Measurements from ENCODE around the gene P2RY6. TPM values are rescaled to one million over a fixed set of nuclear protein-coding genes. Genes with fewer than 3 reads are reported as not detected.

Gene P2RY6
- total RNA-seq, 1 experiment from 2014 or later, result 0.15 TPM

DNA sequence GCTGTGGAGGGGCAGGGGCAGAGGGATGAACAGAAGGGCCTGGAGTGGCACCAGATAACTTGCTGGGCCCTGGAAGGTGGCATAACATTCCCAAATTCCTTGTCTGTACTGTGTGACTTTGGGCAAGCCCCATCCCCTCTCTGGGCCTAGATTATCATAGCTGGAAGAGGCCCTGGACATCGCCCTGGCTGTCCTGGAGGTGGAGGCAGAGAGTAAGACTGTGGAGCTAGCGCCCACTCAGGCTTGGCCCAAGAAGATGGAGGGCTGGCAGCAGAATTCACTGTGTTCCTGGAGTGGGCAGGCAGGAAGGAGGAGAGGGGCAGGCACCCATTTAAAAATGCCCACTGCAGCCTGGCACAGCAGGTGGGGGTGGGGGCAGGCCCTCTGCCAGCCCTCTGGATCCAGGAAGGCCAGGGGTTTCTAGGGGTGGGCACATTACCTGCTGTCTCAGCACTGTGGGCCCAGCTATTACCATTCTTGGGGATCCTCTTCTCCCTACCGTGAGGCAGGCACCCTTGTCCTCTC lies 58.5 kb downstream of the P2RY6 start:
- intact Hi-C loops (cut with micrococcal nuclease), result no loop called here
- BruUV-seq (replicated peaks), result no TSS peak
- Histone ChIP-seq H3K9me2 (ENCODE audit: insufficient read depth) (no peaks in the 10 kb centered on the region), H4K20me1 (ENCODE audit: insufficient read depth) (no peaks in the 10 kb centered on the region), H3K27ac (ENCODE audit: low read depth, low read length) (no peak overlapping the region), H3K4me3 (replicated peaks in 1 of 2; ENCODE audit: low read depth in 1 of 2, low read length in 2 of 2) (no peak overlapping the region), H3K9me3 (ENCODE audit: control insufficient read depth in 1 of 2, insufficient read depth in 1 of 2, low read depth in 1 of 2, low read length in 2 of 2) (no peaks in the 10 kb centered on the region), H3K27me3 (ENCODE audit: insufficient read depth, low read length) (no peaks in the 10 kb centered on the region), H3K36me3 (ENCODE audit: control insufficient read depth in 1 of 2, insufficient read depth in 2 of 2, low read length in 2 of 2) (no peaks in the 10 kb centered on the region), H2AFZ (ENCODE audit: low read depth, low read length, poor library complexity, severe bottlenecking) (no peak overlapping the region), H3K4me2 (ENCODE audit: low read length) (peak overlapping the region; percentile 27; the same call in 1 of the 2 replicates), H3K79me2 (ENCODE audit: insufficient read depth, low read length) (0 out of 2 replicates have a peak, but pooled peaks cover 6% of the 10 kb centered on the region), H3K4me1 (ENCODE audit: control insufficient read depth in 1 of 2, insufficient read depth in 2 of 2, low read length in 2 of 2) (peaks cover 38 to 59% of the 10 kb centered on the region in 2 experiments), H3K9ac (ENCODE audit: low read length) (no peak overlapping the region)
- DNase-seq (ENCODE audit: low read depth, low spot score) (no peak), ATAC-seq (peak; percentile 83)
- ChIA-PET CTCF (interaction anchor here (0.9 to 6.3 kb wide), 9 partner anchors 10 to 63 kb away, joined by 3 to 28 read pairs (median 3); partner anchors contain the start of gene ARHGEF17), POLR2A (interaction anchor here (1.3 kb wide), 1 partner anchor 22 kb away, joined by 4 read pairs; no protein-coding TSS in a partner anchor), RAD21 (ENCODE audit: low non-redundant PET in 1 of 2, low total read pairs in 2 of 2, uncharacterized antibody in 2 of 2, unreplicated experiment in 2 of 2) (interaction anchor here in 1 of 2 experiments (1.0 kb wide), 1 partner anchor 23 kb away, joined by 3 read pairs; no protein-coding TSS in a partner anchor)
- TF ChIP-seq, protein P1, sequence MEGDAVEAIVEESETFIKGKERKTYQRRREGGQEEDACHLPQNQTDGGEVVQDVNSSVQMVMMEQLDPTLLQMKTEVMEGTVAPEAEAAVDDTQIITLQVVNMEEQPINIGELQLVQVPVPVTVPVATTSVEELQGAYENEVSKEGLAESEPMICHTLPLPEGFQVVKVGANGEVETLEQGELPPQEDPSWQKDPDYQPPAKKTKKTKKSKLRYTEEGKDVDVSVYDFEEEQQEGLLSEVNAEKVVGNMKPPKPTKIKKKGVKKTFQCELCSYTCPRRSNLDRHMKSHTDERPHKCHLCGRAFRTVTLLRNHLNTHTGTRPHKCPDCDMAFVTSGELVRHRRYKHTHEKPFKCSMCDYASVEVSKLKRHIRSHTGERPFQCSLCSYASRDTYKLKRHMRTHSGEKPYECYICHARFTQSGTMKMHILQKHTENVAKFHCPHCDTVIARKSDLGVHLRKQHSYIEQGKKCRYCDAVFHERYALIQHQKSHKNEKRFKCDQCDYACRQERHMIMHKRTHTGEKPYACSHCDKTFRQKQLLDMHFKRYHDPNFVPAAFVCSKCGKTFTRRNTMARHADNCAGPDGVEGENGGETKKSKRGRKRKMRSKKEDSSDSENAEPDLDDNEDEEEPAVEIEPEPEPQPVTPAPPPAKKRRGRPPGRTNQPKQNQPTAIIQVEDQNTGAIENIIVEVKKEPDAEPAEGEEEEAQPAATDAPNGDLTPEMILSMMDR (IDR thresholded peaks at IDR 0.05 in 2 of 3, conservative IDR thresholded peaks at IDR 0.05 in 1 of 3; ENCODE audit: borderline replicate concordance in 1 of 3, insufficient read depth in 1 of 3, low read depth in 2 of 3, low read length in 2 of 3), result peak; percentile 33 to 56 (median 56); a peak in 5 of 6 replicates
- no peak for TF ChIP-seq SP1 (IDR thresholded peaks at IDR 0.05; ENCODE audit: low read depth)

DNA sequence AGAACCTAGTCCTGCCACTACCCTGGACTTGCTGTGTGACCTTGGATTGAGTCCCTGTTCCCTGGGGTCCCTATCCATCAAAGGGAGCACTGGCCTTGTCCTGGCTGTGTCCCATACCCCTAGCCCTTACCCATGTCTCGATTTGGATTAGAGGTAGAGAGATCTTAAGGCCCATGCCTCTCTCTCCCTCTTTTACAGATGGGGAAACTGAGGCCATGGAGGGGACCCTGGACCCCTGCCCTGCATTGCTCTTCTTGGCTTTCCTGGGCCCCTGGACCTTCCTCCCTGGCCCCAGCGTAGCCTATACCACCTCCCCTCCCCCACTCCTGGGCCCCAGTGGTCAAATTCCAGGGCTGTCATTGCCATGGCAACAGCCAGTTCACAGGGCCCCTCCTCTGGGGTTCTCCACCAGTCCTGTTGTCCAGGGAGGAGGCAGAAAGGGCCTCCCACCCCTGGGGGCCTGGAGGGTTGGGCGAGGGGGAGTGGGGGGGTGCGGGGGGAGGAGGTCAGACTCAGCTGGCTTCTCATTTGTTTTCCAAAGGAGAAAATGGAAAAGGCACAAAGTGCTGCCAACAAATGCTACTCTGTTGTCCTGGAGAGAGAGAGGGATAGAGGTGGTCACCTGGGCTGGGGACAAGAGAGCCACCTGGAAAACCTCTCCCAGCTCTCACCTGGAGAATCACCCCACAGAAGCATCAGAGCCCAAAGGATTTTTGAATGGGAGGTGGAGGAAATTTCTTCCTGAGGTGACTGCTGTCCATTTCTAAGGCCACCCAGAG lies 59.2 kb downstream of the P2RY6 start:
- Histone ChIP-seq H3K9me2 (ENCODE audit: insufficient read depth) (no peaks in the 10 kb centered on the region), H3K27ac (ENCODE audit: low read depth, low read length) (no peak overlapping the region), H3K36me3 (ENCODE audit: control insufficient read depth in 1 of 2, insufficient read depth in 2 of 2, low read length in 2 of 2) (no peaks in the 10 kb centered on the region), H3K79me2 (ENCODE audit: insufficient read depth, low read length) (0 out of 2 replicates have a peak, but pooled peaks cover 6% of the 10 kb centered on the region), H3K27me3 (ENCODE audit: insufficient read depth, low read length) (no peaks in the 10 kb centered on the region), H3K4me2 (ENCODE audit: low read length) (peak overlapping the region; percentile 27), H3K9ac (ENCODE audit: low read length) (no peak overlapping the region), H3K4me3 (replicated peaks in 1 of 2; ENCODE audit: low read depth in 1 of 2, low read length in 2 of 2) (no peak overlapping the region), H3K9me3 (ENCODE audit: control insufficient read depth in 1 of 2, insufficient read depth in 1 of 2, low read depth in 1 of 2, low read length in 2 of 2) (no peaks in the 10 kb centered on the region), H3K4me1 (ENCODE audit: control insufficient read depth in 1 of 2, insufficient read depth in 2 of 2, low read length in 2 of 2) (peaks cover 39 to 60% of the 10 kb centered on the region in 2 experiments), H2AFZ (ENCODE audit: low read depth, low read length, poor library complexity, severe bottlenecking) (no peak overlapping the region), H4K20me1 (ENCODE audit: insufficient read depth) (no peaks in the 10 kb centered on the region)
- no peak for ATAC-seq
- intact Hi-C loops (cut with micrococcal nuclease), result no loop called here
- DNase-seq (ENCODE audit: low read depth, low spot score), result no peak
- BruUV-seq (replicated peaks), result no TSS peak
- ChIA-PET CTCF (interaction anchor here (0.9 to 6.3 kb wide), 9 partner anchors 11 to 62 kb away, joined by 3 to 28 read pairs (median 3); partner anchors contain the start of gene ARHGEF17), RAD21 (ENCODE audit: low non-redundant PET in 1 of 2, low total read pairs in 2 of 2, uncharacterized antibody in 2 of 2, unreplicated experiment in 2 of 2) (interaction anchor here in 1 of 2 experiments (1.0 kb wide), 1 partner anchor 24 kb away, joined by 3 read pairs; no protein-coding TSS in a partner anchor), POLR2A (interaction anchor here (1.3 kb wide), 1 partner anchor 22 kb away, joined by 4 read pairs; no protein-coding TSS in a partner anchor)
- TF ChIP-seq ELF1 (IDR thresholded peaks at IDR 0.05; ENCODE audit: borderline replicate concordance, low read depth), result no peak
- TF ChIP-seq, protein P2, sequence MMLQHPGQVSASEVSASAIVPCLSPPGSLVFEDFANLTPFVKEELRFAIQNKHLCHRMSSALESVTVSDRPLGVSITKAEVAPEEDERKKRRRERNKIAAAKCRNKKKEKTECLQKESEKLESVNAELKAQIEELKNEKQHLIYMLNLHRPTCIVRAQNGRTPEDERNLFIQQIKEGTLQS (IDR thresholded peaks at IDR 0.05), result no peak
- TF ChIP-seq, protein P3, sequence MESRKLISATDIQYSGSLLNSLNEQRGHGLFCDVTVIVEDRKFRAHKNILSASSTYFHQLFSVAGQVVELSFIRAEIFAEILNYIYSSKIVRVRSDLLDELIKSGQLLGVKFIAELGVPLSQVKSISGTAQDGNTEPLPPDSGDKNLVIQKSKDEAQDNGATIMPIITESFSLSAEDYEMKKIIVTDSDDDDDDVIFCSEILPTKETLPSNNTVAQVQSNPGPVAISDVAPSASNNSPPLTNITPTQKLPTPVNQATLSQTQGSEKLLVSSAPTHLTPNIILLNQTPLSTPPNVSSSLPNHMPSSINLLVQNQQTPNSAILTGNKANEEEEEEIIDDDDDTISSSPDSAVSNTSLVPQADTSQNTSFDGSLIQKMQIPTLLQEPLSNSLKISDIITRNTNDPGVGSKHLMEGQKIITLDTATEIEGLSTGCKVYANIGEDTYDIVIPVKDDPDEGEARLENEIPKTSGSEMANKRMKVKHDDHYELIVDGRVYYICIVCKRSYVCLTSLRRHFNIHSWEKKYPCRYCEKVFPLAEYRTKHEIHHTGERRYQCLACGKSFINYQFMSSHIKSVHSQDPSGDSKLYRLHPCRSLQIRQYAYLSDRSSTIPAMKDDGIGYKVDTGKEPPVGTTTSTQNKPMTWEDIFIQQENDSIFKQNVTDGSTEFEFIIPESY (IDR thresholded peaks at IDR 0.05; ENCODE audit: extremely low read depth, insufficient replicate concordance, low read length), result no peak
- no peak for TF ChIP-seq POLR2AphosphoS5 (IDR thresholded peaks at IDR 0.05; ENCODE audit: low read depth, low read length)
- no peak for TF ChIP-seq POLR2A (IDR thresholded peaks at IDR 0.05; ENCODE audit: borderline replicate concordance, extremely low read depth, insufficient read depth, insufficient read length)
- TF ChIP-seq YY1 (IDR thresholded peaks at IDR 0.05; ENCODE audit: extremely low read depth, insufficient replicate concordance, low read depth, low read length), result no peak
- TF ChIP-seq, protein P4, sequence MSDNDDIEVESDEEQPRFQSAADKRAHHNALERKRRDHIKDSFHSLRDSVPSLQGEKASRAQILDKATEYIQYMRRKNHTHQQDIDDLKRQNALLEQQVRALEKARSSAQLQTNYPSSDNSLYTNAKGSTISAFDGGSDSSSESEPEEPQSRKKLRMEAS (IDR thresholded peaks at IDR 0.05), result no peak
- TF ChIP-seq SIN3A (IDR thresholded peaks at IDR 0.05; ENCODE audit: low read depth), result no peak

All from HCT116 (cell line).